Suprapubic skin (tissue), 4 donors: Measurements from ENCODE around the gene ELMOD1. TPM values are rescaled to one million over a fixed set of nuclear protein-coding genes. Genes with fewer than 3 reads are reported as not detected.

Source experiments
- DNase-seq, 2 donors: peaks; one replicate each; pipeline ENCODE4 v3.0.0-alpha.2; 2019; ENCODE audit warnings: low spot score in 2 of 2
- H3K27ac ChIP-seq: fragments of 200-600 bp; sonication (generic); one replicate; pipeline ENCODE4 v1.5.1; 2019
- H3K27me3 ChIP-seq: fragments of 200-600 bp; sonication (generic); one replicate; pipeline ENCODE4 v1.5.1; 2019
- H3K36me3 ChIP-seq: fragments of 200-600 bp; sonication (generic); one replicate; pipeline ENCODE4 v1.5.1; 2019
- H3K4me1 ChIP-seq: fragments of 200-600 bp; sonication (generic); one replicate; pipeline ENCODE4 v1.5.1; 2019
- H3K4me3 ChIP-seq: fragments of 200-600 bp; sonication (generic); one replicate; pipeline ENCODE4 v1.5.1; 2019; ENCODE audit warnings: mild to moderate bottlenecking
- H3K9me3 ChIP-seq: fragments of 200-600 bp; sonication (generic); one replicate; pipeline ENCODE4 v1.5.1; 2019
- CTCF ChIP-seq, 2 donors: fragments of 200-600 bp in 1 of 2; fragments of 450-650 bp in 1 of 2; sonication (generic) in 1 of 2; IDR thresholded peaks; one replicate each; pipeline ENCODE4 v1.5.1; 2016 to 2019; ENCODE audit warnings: antibody characterized with exemption in 2 of 2, mild to moderate bottlenecking in 1 of 2, moderate library complexity in 1 of 2
- EP300 ChIP-seq: sonication (generic); formaldehyde crosslinking; IDR thresholded peaks from one replicate; pipeline ENCODE4 v1.6.1; 2017; ENCODE audit warnings: antibody characterized with exemption
- POLR2A ChIP-seq, 2 donors: fragments of 450-650 bp; IDR thresholded peaks; one replicate each; pipeline ENCODE4 v1.6.1; 2017; ENCODE audit warnings: antibody characterized with exemption in 2 of 2, mild to moderate bottlenecking in 2 of 2, moderate library complexity in 2 of 2
- POLR2AphosphoS5 ChIP-seq, 3 donors: sonication (generic); formaldehyde crosslinking; IDR thresholded peaks; one replicate each; pipeline ENCODE4 v1.6.1; 2017; ENCODE audit warnings: antibody characterized with exemption in 3 of 3
- WGBS: methylation state at CpG from one replicate; pipeline ENCODE4 v1.1.5; 2018; 5-methylcytosine and 5-hydroxymethylcytosine counted together
- total RNA-seq, 4 donors: library from RNA; depleted of rRNA; stranded (reverse); fragments of >200 nt; gene quantifications; one replicate each; pipeline ENCODE4 v1.1.0, GENCODE V29; 2016

The ELMOD1 gene
- total RNA-seq, 4 donors from 2014 or later: 14.6 to 66.0 (median 41.3) TPM

DNA sequence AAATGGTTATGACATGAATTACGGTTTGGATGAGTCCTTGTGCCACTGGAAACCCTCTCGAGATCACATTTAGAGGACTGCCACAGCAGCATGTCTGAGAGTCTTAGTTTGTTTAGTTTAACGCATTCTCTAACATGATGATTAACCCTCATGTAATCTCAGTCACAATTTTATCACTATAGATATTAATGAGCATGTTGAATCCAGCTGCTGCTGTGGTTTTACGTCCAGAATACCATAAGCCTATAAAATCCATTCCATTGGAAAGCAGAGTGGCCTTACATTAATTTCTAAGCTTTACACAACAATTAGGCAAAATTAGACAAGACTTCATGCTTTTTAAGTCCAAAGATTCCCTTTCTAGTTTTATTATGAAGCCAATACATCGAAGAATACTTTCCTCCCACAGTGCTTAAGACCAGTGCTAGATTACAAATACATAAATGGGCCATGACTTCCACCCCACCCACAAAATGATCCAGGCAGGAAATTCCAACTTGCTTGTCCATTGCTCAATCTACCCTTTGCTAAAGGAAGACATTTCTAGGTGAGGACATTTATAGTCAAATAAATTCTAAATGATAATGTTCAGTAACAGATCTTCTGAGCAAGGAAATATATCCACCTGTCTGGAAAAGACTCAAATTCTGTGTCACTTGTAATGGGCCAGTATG lies 3.5 kb upstream of the ELMOD1 start:
- Histone ChIP-seq H3K4me3 (no peak overlapping the region), H3K27me3 (peaks cover 50% of the 10 kb centered on the region), H3K36me3 (no peaks in the 10 kb centered on the region), H3K9me3 (no peaks in the 10 kb centered on the region), H3K27ac (no peak overlapping the region), H3K4me1 (peaks cover 21% of the 10 kb centered on the region)
- 78% methylated on average over 5 of the region's 5 CpGs for WGBS
- TF ChIP-seq POLR2A (IDR thresholded peaks at IDR 0.05) (no peak), EP300 (no peak), POLR2AphosphoS5 (IDR thresholded peaks at IDR 0.05) (no peak), CTCF (IDR thresholded peaks at IDR 0.05) (no peak)
- DNase-seq: no peak

GRCh38 chr11:107591378-107592230 lies 657 bp downstream of the ELMOD1 start:
- peaks cover 81% of the 10 kb centered on the region for H3K27me3 ChIP-seq
- no peak overlapping the region for H3K27ac ChIP-seq
- DNase-seq: peak in 1 of 2 donors; percentile 57
- TF ChIP-seq EP300 (no peak), POLR2AphosphoS5 (IDR thresholded peaks at IDR 0.05) (no peak), POLR2A (IDR thresholded peaks at IDR 0.05) (no peak), CTCF (IDR thresholded peaks at IDR 0.05) (no peak)
- 2% methylated on average over 47 of the region's 49 CpGs for WGBS
- H3K9me3 ChIP-seq: no peaks in the 10 kb centered on the region
- H3K36me3 ChIP-seq: no peaks in the 10 kb centered on the region
- peak overlapping the region; percentile 60 for H3K4me3 ChIP-seq
- peaks cover 21% of the 10 kb centered on the region for H3K4me1 ChIP-seq

- peak overlapping the region; percentile 60 for H3K4me3 ChIP-seq
- H3K36me3 ChIP-seq: no peaks in the 10 kb centered on the region
- no peaks in the 10 kb centered on the region for H3K9me3 ChIP-seq
- 15% methylated on average over 6 of the region's 6 CpGs for WGBS
- H3K27me3 ChIP-seq: peaks cover 75% of the 10 kb centered on the region
- no peak for DNase-seq
- H3K27ac ChIP-seq: no peak overlapping the region
- H3K4me1 ChIP-seq: peaks cover 21% of the 10 kb centered on the region
- TF ChIP-seq CTCF (IDR thresholded peaks at IDR 0.05) (no peak), POLR2A (IDR thresholded peaks at IDR 0.05) (no peak), POLR2AphosphoS5 (IDR thresholded peaks at IDR 0.05) (no peak), EP300 (no peak)
These were observed 1.3 kb downstream of the ELMOD1 start for GRCh38 chr11:107592231-107592590.

GRCh38 chr11:107592813-107593212 lies 1.9 kb downstream of the ELMOD1 start:
- Histone ChIP-seq H3K36me3 (no peaks in the 10 kb centered on the region), H3K27ac (no peak overlapping the region), H3K4me1 (peaks cover 21% of the 10 kb centered on the region), H3K27me3 (peaks cover 69% of the 10 kb centered on the region), H3K9me3 (no peaks in the 10 kb centered on the region), H3K4me3 (no peak overlapping the region)
- no peak for DNase-seq
- 23% methylated on average over 5 of the region's 5 CpGs for WGBS
- no peak for TF ChIP-seq CTCF (IDR thresholded peaks at IDR 0.05)
- TF ChIP-seq POLR2A (IDR thresholded peaks at IDR 0.05): no peak
- no peak for TF ChIP-seq EP300
- TF ChIP-seq POLR2AphosphoS5 (IDR thresholded peaks at IDR 0.05): no peak

GRCh38 chr11:107593951-107594350 lies 3.0 kb downstream of the ELMOD1 start:
- H3K27me3 ChIP-seq: peaks cover 72% of the 10 kb centered on the region
- H3K36me3 ChIP-seq: no peaks in the 10 kb centered on the region
- no peak overlapping the region for H3K27ac ChIP-seq
- WGBS: 41% methylated on average over 4 of the region's 4 CpGs
- H3K4me3 ChIP-seq: no peak overlapping the region
- no peak for DNase-seq
- no peak for TF ChIP-seq POLR2A (IDR thresholded peaks at IDR 0.05)
- TF ChIP-seq CTCF (IDR thresholded peaks at IDR 0.05): no peak
- no peak for TF ChIP-seq EP300
- no peak for TF ChIP-seq POLR2AphosphoS5 (IDR thresholded peaks at IDR 0.05)
- H3K9me3 ChIP-seq: no peaks in the 10 kb centered on the region
- H3K4me1 ChIP-seq: peaks cover 21% of the 10 kb centered on the region
